Kidney tubule cell (primary cell): ENCODE data around the gene CEP135.
"Not testable (repeated sequence)": the region's sequence is repeated elsewhere in the genome, so short reads cannot be mapped to it uniquely, and the experiment has no call there.

Source experiments
- DNase-seq: peaks from one replicate; pipeline ENCODE4 v3.0.0-alpha.2; 2018; ENCODE audit warnings: low spot score

The CEP135 gene

GRCh38 chr4:56072730-56073129, 124.0 kb downstream of the CEP135 start:
- not testable (repeated sequence) for DNase-seq

- no peak for DNase-seq
Measured at GRCh38 chr4:56077676-56078075, 128.9 kb downstream of the CEP135 start.

GRCh38 chr4:56078866-56079265, 130.1 kb downstream of the CEP135 start:
- no peak for DNase-seq

- no peak for DNase-seq
Measured at GRCh38 chr4:56080384-56080783, 131.6 kb downstream of the CEP135 start.

- DNase-seq: no peak
Measured at GRCh38 chr4:56082829-56083228, 134.1 kb downstream of the CEP135 start.
